Ureter (tissue), 1 donor: Measurements from ENCODE around the gene KRTAP12-4. TPM values are rescaled to one million over a fixed set of nuclear protein-coding genes. Genes with fewer than 3 reads are reported as not detected.
A peak's percentile ranks its signal among the peaks of the same experiment; 100 is the strongest.
"Not testable (repeated sequence)": the region's sequence is repeated elsewhere in the genome, so short reads cannot be mapped to it uniquely, and the experiment has no call there.

Experiments
- DNase-seq: peaks from one replicate; pipeline ENCODE4 v3.0.0-alpha.2; 2020; ENCODE audit warnings: low spot score
- total RNA-seq: library from RNA; stranded (reverse); gene quantifications from one replicate; pipeline ENCODE4 v1.2.4, GENCODE V29; 2023
- donor health status: DM: yes; HTN: yes; CAD: no.

KRTAP12-4 gene
- not detected for total RNA-seq

DNA sequence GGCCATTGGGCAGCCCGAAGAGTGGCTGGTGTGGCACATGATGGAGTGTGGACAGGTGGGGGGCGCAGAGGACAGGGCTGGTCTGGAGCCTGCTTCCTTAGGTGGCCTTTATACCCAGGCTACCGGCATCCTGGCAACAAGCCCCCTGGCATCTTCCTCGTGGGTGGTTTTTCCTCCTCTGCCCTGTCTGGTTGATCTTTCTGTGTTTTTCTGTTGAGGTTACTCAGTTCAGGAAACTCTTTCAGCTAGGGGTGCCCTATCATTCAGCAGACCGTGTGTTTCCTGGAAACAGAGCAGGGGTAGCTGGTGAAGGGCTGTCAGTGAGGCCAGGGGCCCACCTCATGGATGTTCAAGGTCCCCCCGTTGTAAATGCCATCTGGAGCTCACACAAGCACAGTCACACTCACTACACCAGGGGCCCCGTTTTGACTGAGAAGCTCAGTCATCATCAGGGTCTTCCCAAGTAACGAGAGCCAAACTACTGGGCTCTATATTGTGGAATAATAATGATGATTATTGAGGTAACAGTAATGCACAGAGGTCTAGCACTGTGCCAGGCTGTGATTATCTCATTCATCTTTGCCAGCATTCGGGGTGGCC, at the start of gene KRTAP12-4:
Gene KRTAP12-4 (minus strand): TSS at position 84 of the 600 bp plus-strand sequence. CDS start 45 bp downstream, at position 39.
- no peak for DNase-seq

- peak; percentile 14 for DNase-seq
Observed at GRCh38 chr21:44703731-44704635, 49.5 kb upstream of the KRTAP12-4 start.

DNA sequence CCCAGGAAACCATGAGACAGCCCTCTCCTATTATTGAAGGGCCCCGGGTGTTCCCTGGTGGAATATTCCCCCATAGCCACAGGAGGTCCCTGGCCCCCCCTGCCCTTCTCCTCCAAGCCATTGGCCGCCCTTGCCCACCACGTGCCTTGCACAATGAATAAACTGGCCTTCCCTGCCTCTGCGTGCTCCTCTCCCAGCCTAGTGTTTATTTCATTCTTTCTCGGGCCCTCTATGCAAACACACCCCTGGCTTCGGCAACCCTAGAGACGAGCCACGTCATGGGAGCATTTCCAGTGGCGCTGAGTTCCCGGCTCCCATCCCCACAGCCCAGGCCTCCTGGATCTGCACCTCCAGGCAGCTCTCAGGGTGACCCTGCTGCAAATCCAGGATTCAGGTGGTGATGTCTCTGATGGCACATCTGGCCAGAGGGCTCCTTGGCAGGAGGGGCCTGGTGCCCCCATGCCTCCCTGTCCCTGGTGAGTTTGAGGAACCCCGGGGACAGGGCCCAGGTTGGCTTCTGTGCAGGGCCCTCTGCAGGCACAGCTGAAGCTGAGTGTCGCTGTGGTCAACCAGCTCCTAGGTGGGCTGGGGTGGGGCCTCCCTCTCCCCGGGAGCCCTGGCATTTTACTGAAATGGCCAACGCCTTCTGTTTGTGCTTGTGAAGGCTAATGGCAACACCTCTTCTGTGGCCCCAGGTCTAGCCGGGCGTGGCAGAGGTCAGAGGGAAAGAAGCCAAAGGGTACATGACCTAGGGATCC, 48.7 kb upstream of the KRTAP12-4 start:
- no peak for DNase-seq

DNA sequence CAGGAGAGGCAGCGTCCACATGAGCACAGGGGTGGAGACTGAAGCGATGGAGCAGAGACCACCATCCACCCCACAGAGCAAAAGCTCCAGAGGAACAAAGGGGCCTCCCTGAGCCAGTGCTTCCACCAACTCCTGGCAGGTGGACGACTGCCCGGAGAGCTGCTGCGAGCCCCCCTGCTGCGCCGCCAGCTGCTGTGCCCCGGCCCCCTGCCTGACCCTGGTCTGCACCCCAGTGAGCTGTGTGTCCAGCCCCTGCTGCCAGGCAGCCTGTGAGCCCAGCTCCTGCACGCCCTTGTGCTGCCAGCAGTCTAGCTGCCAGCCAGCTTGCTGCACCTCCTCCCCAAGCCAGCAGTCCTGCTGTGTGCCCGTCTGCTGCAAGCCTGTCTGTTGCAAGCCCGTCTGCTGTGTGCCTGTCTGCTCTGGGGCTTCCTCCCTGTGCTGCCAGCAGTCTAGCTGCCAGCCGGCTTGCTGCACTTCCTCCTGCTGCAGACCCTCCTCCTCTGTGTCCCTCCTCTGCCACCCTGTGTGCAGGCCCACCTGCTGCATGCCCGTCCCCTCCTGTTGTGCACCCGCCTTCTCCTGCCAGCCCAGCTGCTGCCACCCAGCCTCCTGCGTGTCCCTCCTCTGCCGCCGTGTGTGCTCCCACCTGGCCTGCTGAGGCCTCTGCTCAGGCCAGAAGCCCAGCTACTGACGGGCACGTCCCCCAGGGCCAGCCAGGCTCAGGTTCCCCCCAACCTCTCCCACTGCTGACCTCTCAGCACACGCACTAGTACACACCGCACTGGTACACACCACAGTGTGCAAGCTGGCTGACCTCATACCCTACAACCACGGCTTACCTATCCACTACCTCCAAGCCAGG, 47.9 kb upstream of the KRTAP12-4 start:
- DNase-seq, result peak; percentile 26

- DNase-seq, result no peak
Observed at GRCh38 chr21:44701541-44701940, 47.1 kb upstream of the KRTAP12-4 start.

DNA sequence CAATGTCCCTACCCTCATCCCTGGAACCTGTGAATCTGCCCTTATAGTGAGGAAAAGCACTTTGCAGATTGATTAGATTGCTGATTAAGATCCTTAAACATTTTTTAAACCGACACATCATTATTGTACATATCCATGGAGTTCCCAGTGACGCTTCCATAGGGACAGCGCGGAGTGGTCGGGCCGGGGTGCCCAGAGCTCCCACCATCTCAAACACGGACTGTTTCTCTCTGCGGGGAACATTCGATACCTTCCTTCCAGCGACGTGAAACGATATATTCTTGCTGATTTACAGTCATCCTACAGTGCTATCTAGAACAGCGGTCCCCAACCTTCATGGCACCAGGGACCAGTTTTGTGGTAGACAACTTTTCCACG, 46.6 kb upstream of the KRTAP12-4 start:
- DNase-seq, result no peak

GRCh38 chr21:44700101-44701022, 45.9 kb upstream of the KRTAP12-4 start:
- no peak for DNase-seq

GRCh38 chr21:44699502-44700001, 45.1 kb upstream of the KRTAP12-4 start:
- no peak for DNase-seq

DNA sequence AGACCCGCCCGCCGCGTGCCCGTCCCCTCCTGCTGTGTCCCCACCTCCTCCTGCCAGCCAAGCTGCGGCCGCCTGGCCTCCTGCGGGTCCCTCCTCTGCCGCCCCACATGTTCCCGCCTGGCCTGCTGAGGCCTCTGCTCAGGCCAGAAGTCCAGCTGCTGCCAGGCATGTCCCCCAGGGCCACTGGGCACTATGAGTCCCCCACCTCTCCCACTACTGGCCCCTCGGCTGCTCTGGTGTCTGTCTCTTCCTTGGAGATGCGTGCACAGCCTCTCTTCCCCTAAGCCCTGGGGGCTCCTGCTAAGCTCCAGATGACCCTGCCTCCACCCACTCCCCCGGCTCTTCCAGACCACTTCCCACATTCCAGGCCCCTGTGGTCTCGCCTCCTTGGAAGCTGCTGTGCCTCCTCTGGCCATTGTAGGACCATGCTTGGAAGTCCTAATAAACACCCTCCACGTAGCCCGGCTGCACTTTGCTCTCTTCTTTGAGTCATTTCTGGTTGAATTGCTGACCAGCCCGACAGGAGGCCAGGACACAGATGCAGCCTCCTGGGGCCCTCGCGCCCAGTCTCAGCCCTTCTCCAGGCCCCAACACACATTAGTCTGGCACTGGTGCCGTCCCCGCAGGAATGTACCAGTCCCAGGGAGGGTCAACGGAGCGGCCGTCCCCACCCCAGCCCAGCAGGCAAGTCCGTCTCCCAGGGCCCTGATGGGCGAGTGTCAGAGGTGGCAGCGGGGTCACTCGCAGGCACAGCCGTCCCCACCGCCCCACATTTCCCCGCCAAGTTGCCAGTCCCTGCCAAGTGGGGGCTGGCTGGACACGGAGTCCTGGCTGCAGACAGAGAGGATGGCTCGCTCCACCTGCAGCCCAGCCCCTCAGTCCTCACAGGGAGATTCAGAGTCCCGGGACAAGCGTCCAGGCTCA, 43.6 kb upstream of the KRTAP12-4 start:
- DNase-seq, result no peak

- DNase-seq, result not testable (repeated sequence)
Observed at GRCh38 chr21:44697172-44697810, 42.8 kb upstream of the KRTAP12-4 start, which contains the start of gene KRTAP10-12. Gene KRTAP10-12 (plus strand): TSS chr21:44697172. CDS start chr21:44697202, 30 bp downstream.

DNA sequence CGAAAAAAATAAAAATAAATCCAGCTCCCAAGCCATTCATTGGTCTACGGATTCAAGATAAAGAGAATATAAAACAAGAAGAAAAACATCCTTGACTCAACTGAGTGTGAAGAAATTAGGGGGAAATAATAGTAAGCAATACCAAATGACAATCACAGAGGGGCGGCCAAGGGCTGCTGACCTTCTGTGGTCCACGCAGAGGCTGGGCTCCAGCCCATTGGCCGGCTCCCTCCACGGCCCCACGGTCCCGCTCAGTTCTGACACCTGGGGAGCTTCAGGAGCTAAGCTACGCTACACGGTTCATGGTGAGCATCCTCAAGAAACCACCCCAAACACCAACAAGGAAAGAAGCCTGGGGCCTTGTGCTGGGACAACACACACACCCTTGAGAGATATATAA, 42.1 kb upstream of the KRTAP12-4 start:
- no peak for DNase-seq

DNA sequence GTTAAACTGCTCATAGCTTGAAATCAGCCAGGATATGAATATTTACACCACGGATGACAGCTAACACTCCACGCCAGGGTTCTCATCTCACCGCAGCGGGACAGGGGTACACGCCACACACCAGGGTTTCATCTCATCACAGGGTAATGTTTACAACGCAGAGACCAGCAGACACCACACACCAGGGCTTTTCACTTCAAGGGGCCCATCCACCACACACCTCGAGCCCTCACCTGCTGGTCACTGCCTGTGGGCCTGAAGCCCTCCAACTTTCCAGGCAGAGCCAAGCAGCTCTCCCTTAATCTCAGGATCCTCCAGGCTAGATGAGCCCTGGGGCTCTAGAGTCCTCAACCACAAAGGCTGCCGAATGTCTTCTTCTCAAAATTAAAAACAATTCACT, 41.2 kb upstream of the KRTAP12-4 start:
- no peak for DNase-seq

DNA sequence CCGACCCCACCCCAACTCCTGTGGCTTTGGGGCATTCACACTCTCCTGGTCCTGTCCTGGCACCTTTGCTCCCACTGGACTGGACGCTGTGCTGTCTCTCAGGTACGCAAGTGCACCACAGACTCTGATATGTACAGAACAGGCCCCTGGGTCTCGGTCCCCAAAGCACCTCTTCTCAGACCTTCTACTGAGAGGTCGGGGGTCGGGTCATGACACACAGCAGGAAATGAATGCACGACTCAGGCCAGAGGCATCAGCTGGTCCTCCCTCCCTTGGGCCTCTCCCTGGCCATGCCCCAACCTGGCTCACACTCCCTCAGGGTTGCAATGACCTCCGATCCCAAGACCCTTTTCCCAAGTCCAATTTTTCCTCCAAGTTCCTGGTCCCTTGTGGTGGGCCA, 40.7 kb upstream of the KRTAP12-4 start:
- DNase-seq, result no peak

DNA sequence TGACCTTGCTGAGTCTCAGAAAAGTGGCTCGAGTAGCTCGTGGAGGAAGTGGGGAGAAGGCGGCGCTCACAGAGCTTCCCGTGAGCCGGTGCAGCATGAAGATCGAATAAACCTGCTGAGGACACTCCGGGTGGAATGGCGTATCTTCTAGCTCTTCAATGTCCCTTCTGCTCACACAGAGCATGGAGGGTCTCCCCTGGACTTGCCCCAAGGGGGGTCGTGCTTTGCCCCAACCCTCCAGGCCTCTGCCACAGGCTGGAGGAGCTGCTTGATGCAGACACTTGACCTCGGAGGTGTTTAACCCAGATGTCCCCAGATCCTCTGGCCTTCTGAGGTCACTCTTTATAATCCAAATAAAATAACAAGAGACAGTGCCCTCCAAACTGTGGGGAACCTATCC, 40.3 kb upstream of the KRTAP12-4 start:
- DNase-seq, result no peak

GRCh38 chr21:44692798-44693512, 38.5 kb upstream of the KRTAP12-4 start:
- no peak for DNase-seq

DNA sequence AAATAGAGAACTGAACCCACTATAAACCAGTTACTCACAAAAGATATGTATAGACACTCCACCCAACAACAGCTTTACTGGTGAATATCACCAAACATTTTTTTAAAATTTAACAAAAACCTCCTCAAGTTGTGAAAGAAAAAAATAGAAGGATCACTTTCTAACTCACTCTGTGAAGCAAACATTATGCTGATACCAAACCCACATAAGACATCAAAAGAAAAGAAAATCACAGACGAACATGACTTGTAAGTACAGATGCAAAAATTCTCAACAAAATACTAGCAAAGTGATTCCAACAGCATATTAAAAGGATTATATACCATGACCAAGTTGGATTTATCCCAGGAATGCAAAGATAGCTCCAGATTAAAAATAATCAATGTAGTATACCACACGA, 37.2 kb upstream of the KRTAP12-4 start:
- no peak for DNase-seq

- not testable (repeated sequence) for DNase-seq
Observed at GRCh38 chr21:44689740-44690139, 35.3 kb upstream of the KRTAP12-4 start.

GRCh38 chr21:44687671-44688070, 33.2 kb upstream of the KRTAP12-4 start:
- no peak for DNase-seq
